ENCODE measurements around the gene SPOCK1.

The SPOCK1 gene

GRCh38 chr5:137185193-137185592 lies 313.9 kb downstream of the SPOCK1 start:
- no peak for DNase-seq

DNA sequence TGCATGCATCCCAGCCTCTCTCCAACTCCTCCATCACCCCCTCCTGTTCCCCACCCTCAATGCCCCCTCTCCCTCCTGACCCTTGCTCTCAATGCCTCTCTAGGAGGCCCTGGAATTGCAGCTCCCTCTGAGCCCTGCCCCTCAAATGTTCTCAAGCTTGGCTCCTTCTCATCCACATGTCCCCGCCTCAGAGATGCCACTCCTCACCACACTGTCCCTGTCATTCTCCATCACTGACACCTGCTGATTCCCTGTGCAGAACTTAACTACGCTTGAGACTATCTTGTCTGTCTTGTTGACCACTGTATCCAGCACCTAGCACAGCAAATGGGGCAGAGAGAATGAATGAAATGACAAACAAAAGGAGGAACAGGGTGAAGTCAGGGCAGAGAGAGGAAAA lies 314.4 kb downstream of the SPOCK1 start:
- no peak for DNase-seq

- DNase-seq, result no peak
These were observed 316.6 kb downstream of the SPOCK1 start for GRCh38 chr5:137182576-137182975.

DNA sequence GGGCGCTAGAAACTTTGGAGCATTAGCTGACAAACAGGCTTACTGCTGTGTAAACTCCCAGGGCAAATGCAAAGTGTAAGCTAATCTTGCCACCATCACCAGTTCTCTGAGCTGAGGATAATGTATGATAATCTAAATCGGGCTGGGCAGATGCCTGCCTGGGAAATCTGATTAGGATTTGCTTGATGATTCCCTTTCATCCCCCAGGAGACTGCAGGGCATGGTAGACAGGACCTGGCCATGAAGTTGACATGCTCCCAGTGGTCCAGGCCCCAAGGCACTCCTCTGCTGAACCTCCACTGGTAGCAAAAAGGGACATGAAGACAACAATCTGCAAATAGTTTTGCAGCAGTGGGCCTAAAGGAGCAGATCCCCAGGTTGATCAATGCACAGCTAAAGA lies 317.5 kb downstream of the SPOCK1 start:
- DNase-seq, result no peak

- no peak for DNase-seq
These were observed 319.9 kb downstream of the SPOCK1 start for GRCh38 chr5:137179203-137179602.

GRCh38 chr5:137176609-137177008 lies 322.5 kb downstream of the SPOCK1 start:
- no peak for DNase-seq

GRCh38 chr5:137176126-137176525 lies 323.0 kb downstream of the SPOCK1 start:
- no peak for DNase-seq

DNA sequence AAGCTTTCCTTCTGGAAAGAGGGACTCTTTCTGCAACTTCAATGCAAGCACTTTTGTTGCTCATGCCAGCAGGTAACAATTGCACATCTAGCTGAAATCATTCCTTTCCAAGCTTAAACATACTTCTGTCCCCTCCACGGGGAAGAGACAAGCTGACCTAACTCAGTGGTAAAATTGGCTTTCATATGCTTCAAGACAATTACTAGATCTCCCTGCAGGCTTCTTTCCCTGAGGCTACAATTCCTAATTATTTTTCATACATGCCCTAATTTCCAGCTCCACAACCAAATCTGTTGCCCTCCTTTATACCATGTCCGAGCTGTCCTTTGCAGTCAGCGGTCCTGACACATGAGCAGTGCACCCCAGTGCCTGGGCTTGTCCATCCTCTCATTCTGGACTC lies 324.9 kb downstream of the SPOCK1 start:
- DNase-seq, result no peak

DNA sequence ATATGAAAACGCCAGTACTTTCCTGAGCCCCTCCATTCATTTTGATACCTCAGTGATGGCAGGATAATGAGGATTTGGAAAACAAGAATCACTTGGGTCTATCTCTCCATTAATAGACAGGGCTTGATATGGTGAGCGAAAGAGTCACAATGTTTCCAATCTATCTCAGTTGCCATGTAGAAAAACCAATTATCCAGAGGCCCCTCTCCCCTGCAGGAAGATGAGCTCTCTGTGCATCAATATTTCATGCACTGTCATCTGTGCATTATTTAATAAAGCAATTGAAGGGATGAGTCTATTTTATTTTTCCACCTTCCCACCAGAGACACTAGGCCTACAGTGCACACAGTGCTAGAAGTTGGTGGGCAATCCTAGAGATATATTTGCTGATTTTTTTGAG lies 326.9 kb downstream of the SPOCK1 start:
- no peak for DNase-seq

GRCh38 chr5:137167187-137167586 lies 331.9 kb downstream of the SPOCK1 start:
- no peak for DNase-seq

GRCh38 chr5:137164961-137165360 lies 334.2 kb downstream of the SPOCK1 start:
- no peak for DNase-seq

GRCh38 chr5:137164536-137164935 lies 334.6 kb downstream of the SPOCK1 start:
- no peak for DNase-seq

DNA sequence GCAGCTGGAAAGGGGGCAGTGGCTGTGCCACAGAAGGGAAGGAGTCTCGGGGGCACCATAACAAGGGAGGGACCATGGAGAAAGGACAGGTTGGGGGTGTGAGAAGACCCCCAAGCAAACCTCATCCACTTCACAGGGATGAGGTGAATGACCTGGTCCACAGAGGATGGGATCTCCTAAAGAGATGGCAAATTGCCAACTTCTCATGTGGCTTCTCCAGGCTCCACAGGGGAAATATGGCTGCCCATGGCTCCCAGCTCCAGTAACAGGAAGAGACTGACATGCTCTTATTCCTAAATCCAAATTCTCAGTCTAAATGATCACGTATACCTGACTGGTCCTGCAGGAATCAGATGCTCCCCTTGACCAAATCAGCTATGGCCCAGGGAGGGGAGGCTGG lies 340.4 kb downstream of the SPOCK1 start:
- DNase-seq, result no peak

GRCh38 chr5:137156180-137156579 lies 342.9 kb downstream of the SPOCK1 start:
- DNase-seq, result no peak

- no peak for DNase-seq
These were observed 343.7 kb downstream of the SPOCK1 start for GRCh38 chr5:137155261-137156000.

GRCh38 chr5:137152616-137153015 lies 346.5 kb downstream of the SPOCK1 start:
- no peak for DNase-seq

- no peak for DNase-seq
These were observed 350.5 kb downstream of the SPOCK1 start for GRCh38 chr5:137148655-137149054.

DNA sequence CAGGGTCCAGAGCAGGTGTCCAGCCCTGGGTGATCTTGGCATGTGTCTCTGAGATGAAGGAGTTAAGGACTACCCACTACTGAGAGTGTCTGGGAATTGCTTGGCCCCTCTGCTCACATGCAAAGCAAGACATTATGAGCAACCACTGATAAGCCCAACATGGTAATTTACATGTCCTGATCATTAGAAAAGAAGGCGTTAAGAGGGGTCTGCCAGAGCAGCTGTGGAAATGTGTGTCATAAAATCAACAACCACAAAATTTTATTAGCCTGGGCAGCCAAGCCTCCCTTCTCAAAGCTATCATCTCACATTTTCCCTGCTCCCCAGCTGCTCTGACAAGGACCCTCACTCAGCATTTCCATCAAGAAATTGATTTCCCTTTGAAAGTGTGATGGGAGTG lies 351.0 kb downstream of the SPOCK1 start:
- no peak for DNase-seq

DNA sequence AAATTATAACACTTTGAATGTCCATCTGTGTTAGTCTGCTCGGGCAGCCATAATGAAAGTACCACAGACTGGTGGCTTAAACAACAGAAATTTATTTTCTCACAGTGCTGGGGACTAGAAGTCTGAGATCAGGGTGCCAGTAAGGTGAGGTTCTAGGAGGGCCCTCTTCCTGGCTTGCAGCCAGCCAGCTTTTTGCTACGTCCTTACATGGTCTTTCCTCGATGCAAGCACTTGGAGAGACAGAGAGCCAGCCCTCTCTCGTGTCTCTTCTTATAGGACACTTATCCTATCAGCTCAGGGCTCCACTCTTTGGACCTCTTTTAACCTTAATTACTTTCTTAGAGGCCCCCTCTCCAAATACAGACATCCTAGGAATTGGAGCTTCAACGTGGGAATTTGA lies 351.8 kb downstream of the SPOCK1 start:
- DNase-seq, result no peak

- no peak for DNase-seq
These were observed 352.7 kb downstream of the SPOCK1 start for GRCh38 chr5:137146402-137146890.

DNA sequence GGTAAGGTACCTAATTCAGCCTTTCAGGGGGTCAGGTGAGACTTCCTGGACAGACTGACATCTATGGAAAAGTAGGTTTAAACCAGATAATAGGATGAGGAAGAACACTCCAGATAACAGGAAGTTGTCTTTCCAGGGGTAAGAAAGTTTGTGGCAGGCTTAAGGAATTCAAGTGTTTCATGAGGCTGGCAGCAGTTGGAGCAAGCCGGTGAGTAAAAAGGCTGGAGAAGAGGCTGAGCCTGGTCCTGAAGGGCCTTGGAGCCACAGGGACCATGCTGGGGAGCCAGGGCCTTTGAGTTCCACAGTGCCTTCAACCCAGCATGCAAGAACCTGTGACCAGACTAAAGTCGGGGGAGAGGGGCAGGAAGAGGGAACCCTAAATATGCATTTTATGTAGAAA lies 353.4 kb downstream of the SPOCK1 start:
- no peak for DNase-seq

DNA sequence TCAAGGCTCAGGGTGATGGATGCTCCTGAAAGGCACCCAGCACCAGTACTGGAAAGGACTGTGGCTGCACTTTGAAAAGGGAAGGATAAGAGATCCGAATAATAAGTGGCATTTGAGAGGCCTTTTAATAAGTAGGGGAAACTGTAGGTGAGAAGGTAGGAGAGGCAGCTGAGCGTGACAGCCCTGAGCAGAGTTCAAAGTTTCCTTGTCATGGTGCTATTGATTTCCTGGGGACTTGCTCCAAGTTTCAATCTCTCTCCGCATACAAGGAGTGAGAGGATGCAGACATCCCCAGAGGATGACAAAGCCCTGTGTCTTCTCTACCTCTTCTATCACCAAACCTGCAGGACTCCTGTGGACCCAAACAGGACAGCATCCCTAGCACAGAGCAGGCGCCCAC lies 354.5 kb downstream of the SPOCK1 start:
- DNase-seq, result no peak

- DNase-seq, result no peak
These were observed 356.1 kb downstream of the SPOCK1 start for GRCh38 chr5:137142764-137143605.

GRCh38 chr5:137142346-137142745 lies 356.8 kb downstream of the SPOCK1 start:
- DNase-seq, result no peak
